Measurements from ENCODE around the gene FAM174C.
"Not testable (repeated sequence)": the region's sequence is repeated elsewhere in the genome, so short reads cannot be mapped to it uniquely, and the experiment has no call there.

The FAM174C gene

DNA sequence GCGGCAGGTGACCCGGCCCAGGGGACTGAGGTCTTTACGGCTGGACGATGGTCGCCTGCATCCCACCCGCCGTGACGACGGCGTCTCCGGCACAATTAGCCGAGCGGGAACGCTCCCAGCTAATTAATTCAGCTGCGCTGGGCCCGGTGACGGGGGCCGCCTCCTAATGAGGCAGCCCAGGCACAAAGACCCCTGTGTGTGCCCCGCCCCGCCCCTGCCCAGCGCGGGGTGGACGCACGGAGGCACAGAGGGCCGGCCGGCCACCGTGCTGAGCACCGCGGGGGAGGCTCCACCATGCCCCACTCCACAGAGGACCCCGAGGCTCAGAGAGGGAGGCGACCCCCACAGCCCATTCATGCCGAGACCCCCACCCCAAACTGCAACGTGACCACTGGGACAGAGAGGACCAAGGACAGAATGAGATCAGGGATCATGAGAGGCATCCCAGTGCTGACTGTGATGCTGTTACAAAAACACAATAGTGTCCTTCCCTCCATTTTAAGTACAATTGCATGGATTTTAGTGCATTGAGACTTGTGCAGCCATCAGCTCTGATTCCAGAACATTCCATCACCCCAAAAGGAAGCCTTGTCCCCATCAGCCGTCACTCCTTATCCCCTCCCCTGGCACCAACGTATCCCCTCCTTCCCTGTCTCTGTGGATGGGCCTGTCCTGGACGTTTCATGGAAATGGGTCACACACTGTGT is 27.4 kb downstream of the FAM174C start:
- Histone ChIP-seq H3K27me3 (ENCODE audit: insufficient read depth, low read length, poor library complexity, severe bottlenecking) (no peaks in the 10 kb centered on the region), H2AFZ (ENCODE audit: low read length) (no peak overlapping the region), H3F3A (ENCODE audit: low read depth) (no peaks in the 10 kb centered on the region), H3K4me3 (ENCODE audit: low read length, poor library complexity, severe bottlenecking) (no peak overlapping the region), H3K4me1 (ENCODE audit: insufficient read depth, low read length, poor library complexity, severe bottlenecking) (no peaks in the 10 kb centered on the region), H3K79me2 (ENCODE audit: insufficient read depth, low read length) (no peaks in the 10 kb centered on the region), H3K4me2 (ENCODE audit: low read depth, low read length, poor library complexity, severe bottlenecking) (no peak overlapping the region), H3K9me3 (ENCODE audit: insufficient read depth, low read depth, low read length) (no peaks in the 10 kb centered on the region), H3K36me3 (ENCODE audit: insufficient read depth, low read length) (no peaks in the 10 kb centered on the region), H3K9me2 (replicated peaks; ENCODE audit: low read depth, low read length) (no peaks in the 10 kb centered on the region), H4K20me1 (ENCODE audit: insufficient read depth, low read length, poor library complexity, severe bottlenecking) (no peaks in the 10 kb centered on the region), H3K9ac (ENCODE audit: low read depth, low read length, poor library complexity, severe bottlenecking) (no peak overlapping the region)
- TF ChIP-seq, protein P1, sequence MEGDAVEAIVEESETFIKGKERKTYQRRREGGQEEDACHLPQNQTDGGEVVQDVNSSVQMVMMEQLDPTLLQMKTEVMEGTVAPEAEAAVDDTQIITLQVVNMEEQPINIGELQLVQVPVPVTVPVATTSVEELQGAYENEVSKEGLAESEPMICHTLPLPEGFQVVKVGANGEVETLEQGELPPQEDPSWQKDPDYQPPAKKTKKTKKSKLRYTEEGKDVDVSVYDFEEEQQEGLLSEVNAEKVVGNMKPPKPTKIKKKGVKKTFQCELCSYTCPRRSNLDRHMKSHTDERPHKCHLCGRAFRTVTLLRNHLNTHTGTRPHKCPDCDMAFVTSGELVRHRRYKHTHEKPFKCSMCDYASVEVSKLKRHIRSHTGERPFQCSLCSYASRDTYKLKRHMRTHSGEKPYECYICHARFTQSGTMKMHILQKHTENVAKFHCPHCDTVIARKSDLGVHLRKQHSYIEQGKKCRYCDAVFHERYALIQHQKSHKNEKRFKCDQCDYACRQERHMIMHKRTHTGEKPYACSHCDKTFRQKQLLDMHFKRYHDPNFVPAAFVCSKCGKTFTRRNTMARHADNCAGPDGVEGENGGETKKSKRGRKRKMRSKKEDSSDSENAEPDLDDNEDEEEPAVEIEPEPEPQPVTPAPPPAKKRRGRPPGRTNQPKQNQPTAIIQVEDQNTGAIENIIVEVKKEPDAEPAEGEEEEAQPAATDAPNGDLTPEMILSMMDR (conservative IDR thresholded peaks at IDR 0.05; ENCODE audit: low read length), result no peak
- no peak for TF ChIP-seq EZH2phosphoT487 (IDR thresholded peaks at IDR 0.05; ENCODE audit: borderline replicate concordance)

DNA sequence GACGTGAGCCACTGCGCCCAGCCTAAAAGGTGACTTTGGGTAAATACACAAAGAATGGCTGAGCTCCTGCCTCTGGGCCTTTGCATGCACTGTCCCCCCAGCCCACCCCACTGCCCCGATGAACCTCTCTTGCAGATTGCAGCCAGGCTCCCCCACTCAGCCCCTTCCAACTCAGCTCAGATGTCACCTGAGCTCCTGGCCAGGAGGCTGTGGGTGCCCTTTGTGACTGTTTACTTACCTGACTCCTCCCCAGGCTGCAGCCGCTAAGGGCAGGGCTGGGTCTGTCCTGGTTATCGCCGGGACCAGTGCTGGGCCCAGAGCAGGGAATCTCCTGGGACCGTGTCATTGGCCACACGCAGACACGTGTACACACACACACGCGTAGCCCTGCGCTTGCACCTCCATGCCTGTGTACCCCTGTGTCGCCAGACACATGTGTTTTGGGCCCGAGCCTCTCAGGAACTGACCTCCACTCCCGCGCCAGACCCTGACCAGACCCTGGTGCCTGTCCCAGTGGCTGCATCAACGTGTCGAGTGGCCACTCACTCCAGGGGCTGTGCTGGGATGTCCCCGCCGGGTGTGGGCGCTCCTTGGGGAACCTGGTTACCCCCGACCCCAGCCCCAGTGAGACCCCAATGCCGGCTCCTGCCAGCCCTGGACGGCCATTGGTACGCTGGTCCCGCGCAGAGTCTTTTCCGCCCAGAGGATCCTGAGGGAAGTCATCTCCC is 29.0 kb downstream of the FAM174C start:
- Histone ChIP-seq H3K9me3 (ENCODE audit: insufficient read depth, low read depth, low read length) (no peaks in the 10 kb centered on the region), H3K36me3 (ENCODE audit: insufficient read depth, low read length) (no peaks in the 10 kb centered on the region), H2AFZ (ENCODE audit: low read length) (no peak overlapping the region), H4K20me1 (ENCODE audit: insufficient read depth, low read length, poor library complexity, severe bottlenecking) (no peaks in the 10 kb centered on the region), H3K4me2 (ENCODE audit: low read depth, low read length, poor library complexity, severe bottlenecking) (no peak overlapping the region), H3K9me2 (replicated peaks; ENCODE audit: low read depth, low read length) (no peaks in the 10 kb centered on the region), H3K4me1 (ENCODE audit: insufficient read depth, low read length, poor library complexity, severe bottlenecking) (no peaks in the 10 kb centered on the region), H3K79me2 (ENCODE audit: insufficient read depth, low read length) (no peaks in the 10 kb centered on the region), H3K9ac (ENCODE audit: low read depth, low read length, poor library complexity, severe bottlenecking) (no peak overlapping the region), H3K4me3 (ENCODE audit: low read length, poor library complexity, severe bottlenecking) (no peak overlapping the region), H3F3A (ENCODE audit: low read depth) (no peaks in the 10 kb centered on the region), H3K27me3 (ENCODE audit: insufficient read depth, low read length, poor library complexity, severe bottlenecking) (no peaks in the 10 kb centered on the region)
- TF ChIP-seq, protein P1 (conservative IDR thresholded peaks at IDR 0.05; ENCODE audit: low read length), result no peak
- no peak for TF ChIP-seq EZH2phosphoT487 (IDR thresholded peaks at IDR 0.05; ENCODE audit: borderline replicate concordance)

DNA sequence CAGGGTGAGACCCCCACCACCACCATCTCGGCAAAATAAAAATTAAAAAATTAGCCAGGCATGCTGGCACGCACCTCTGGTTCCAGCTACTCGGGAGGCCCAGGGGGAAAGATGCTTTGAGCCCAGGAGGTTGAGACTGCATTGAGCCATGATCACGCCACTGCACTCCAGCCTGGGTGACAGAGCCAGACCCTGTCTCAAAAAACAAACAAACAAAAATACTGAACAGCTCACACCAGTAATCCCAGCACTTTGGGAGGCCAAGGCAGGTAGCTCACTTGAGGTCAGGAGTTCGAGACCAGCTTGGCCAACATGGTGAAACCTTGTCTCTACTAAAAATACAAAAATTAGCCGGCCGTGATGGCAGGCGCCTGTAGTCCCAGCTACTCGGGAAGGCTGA is 30.0 kb downstream of the FAM174C start:
- H3K4me1 ChIP-seq (ENCODE audit: insufficient read depth, low read length, poor library complexity, severe bottlenecking); H3K9me3 ChIP-seq (ENCODE audit: insufficient read depth, low read depth, low read length); H3F3A ChIP-seq (ENCODE audit: low read depth); H3K4me3 ChIP-seq (ENCODE audit: low read length, poor library complexity, severe bottlenecking); H3K36me3 ChIP-seq (ENCODE audit: insufficient read depth, low read length); H3K27me3 ChIP-seq (ENCODE audit: insufficient read depth, low read length, poor library complexity, severe bottlenecking); H3K79me2 ChIP-seq (ENCODE audit: insufficient read depth, low read length); H3K4me2 ChIP-seq (ENCODE audit: low read depth, low read length, poor library complexity, severe bottlenecking); H3K9me2 ChIP-seq (replicated peaks; ENCODE audit: low read depth, low read length); H3K9ac ChIP-seq (ENCODE audit: low read depth, low read length, poor library complexity, severe bottlenecking); H4K20me1 ChIP-seq (ENCODE audit: insufficient read depth, low read length, poor library complexity, severe bottlenecking); H2AFZ ChIP-seq (ENCODE audit: low read length): not testable (repeated sequence)

Data from Loucy (cell line).